Fibroblast of skin of back (primary cell): ENCODE measurements around the gene DCXR.

Source experiments
- DNase-seq: peaks from one replicate; pipeline ENCODE4 v3.0.0-alpha.2; 2013

The DCXR gene

DNA sequence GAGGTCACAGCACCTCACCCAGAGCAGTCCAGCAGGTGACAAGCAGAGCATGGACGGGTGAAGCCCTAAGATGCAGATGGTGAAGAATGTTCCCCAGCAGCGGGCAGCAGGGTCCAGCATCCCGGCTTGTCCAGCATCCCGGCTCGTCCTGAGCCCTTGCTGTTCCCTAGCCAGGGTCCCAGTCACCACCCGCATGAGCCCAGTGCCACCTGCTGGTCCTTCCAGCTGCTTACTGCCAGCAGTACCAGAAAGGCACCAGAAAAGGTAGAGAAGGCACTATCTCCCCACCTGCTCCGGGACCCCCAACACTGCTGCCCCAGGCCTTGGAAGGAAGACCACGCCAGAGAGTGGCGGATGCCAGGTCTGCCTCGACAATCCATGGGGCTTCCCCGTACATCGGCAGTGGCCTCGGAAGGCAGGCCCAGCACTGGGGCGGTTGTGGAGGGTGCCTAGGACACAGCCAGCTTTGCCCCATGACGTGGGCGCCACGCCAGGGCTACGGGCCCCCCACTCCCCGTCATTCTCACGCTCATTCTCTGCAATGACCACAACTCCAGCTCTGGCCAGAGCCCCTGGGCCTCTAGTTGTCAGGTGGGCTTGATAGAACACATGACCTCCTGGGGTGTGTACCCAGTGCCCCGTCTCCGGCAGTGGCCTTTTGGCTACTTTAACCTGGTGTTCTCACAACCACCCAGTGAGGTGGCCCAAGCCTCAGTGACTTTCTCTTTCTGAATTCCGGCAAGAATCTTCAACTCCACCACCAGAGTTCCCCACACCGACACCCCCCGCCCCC is 16.2 kb downstream of the DCXR start:
- peak; percentile 62 for DNase-seq

DNA sequence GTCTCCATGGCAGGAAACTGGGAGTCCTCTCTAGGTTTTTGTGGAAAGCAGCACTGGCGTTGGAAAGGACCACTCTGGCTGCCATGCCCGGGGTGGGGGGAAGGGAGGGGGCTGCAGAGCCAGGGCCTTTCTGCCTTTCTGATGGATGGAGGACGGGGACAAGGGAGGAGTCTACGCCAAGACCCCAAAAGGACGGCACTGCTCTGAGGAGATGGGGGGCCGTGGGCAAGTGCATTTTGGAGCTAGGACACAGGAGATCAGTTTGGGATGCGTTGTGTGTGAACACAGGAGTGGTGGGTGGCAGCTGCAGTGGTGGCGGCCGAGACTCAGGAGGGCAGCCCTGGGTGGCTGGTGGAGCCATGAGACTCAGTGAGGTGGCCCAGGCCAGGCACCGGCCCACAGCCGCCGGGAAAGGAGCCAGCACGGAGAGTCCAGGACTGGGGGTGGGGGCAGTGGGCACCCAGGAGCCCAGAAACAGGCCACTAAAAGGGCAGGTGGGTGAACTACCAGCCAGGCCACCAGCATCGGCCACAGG is 16.9 kb downstream of the DCXR start:
- no peak for DNase-seq

DNA sequence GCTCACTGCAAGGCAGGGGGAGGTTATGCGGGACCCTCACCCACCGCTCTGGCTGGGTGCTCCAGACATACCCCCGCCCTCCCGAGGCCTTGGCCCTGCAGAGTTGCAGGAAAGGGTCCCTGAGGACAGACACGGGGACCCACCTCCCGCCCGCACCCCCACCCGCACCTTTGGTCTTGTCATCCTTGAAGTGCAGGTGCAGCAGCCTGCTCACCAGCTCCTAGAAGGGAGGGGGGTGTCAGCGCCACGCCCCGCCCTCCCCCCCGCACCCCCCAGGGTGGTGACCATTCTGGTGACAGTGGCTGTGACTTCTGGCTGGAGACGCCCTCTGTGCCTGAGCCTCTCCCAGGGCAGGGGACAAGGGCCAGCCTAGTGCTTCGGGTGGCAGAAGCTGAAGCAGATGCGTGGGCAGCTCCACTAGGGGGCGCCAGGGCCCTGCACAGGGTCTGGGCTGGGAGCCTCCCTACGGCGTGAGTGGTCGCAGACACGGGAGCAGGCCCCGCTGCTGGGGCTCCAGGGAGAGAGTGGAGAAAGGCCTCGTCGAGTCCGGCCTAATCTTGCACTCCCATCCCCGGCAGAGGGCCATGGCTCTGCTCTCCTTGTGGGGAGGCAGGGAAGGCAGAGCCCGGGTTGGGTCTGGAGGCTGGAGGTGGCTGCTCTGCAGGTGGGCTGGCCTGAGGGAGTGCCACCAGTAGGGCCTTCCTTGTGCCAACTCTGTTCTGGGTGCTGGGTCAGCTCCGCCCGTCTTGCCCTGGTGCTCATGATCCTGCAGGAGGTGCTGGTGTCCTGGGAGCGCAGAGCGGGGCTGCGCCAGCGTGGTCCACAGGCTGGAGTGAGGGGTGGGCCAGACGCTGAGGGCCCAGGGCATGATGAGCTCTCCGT is 17.6 kb downstream of the DCXR start:
- DNase-seq, result peak; percentile 48

DNA sequence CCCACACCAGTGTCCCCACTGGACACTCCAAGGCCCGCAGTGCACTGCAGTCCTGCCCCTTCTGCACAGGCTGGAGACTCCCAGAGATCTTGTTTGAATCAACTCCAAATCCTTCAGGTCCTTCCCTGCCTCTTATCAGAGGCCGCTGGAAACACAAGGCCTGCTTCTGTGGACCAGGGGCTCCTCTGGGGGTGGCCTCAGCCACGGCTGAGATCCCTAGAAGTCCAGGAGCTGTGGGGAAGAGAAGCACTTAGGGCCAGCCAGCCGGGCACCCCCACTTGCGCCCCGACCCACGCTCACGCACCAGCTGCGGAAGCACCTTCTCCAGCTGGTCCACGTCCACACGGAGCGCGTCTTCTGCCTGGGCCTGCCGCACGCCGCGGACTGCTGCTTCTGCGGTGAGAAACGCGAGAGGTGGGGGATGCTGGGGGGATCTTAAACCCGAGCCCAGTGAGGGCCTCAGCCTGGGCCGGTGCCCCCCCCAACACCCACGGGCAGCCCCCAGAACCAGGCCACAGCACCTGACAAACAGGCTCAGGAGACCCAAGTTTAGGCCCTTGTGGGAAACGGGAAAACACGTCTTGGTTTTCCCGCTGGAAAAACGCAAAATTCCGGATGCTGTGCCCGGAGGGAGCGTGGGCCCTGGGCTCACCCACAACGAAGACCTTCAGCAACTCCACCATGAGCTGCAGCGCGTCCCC is 18.4 kb downstream of the DCXR start:
- no peak for DNase-seq

DNA sequence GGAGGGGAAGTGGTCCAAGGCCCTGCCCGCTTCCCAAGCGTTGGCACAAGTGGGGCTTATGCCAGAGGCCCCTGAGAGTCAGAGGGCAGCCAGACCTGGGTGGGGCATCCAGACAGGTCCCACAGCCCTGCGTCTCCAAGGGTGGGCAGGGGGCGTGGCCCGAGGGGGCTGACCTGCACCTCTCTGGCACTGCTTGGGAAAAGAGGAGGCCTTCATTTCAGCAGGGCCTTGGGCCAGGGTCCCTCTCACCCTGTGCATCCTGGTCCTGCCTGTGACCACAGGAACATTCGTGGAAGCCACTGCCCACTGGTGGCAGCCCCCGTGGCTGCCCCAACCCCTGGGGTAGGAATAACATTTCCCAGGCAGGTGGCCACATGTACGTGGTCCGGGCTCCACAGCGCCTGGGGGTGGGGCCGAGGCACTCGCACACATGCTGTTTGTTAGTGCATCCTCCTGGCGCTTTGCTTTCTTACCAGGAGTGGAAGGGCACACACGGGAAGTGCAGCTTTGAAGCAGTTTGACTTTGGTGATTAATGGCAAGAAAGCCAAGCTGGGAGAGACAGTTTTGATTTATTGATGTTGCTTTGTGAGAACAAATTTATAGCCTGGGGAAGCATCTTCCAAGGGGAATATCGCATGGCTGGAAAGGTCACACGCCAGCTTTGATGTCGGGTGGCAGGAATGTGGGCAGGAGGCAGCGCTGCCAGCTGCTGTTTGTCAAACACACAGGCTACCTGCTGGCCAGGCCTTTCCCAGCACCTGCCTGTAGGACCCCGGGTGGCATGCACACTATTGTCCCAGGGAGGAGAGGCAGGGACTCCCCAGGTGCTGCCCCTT is 19.1 kb downstream of the DCXR start:
- no peak for DNase-seq

DNA sequence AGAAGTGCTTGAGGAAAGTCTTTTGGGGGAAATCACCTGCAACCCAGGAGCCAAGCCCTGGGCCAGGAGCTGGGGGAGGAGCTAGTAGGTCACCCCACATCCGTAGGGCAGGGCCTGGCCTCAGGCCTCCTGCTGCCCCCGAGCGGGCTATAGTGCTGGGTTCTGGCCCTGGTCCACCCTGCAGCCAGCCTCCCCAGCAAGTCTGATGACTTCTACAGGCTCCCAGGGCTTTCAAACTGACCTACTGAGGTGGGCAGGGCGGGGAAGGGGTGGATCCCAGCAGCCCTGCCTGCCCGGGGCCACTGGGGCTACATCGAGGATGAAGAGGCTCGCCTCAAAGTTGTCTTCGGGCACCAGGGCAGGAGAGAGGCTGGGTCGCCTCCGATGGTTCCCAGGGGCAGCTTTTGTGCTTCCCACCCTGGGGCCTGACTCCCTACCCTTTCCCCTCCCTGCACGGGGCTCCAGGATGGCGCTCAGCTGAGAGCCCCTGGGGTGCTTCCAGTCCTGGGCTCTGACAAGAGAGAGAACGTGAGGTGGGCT is 19.8 kb downstream of the DCXR start:
- DNase-seq, result no peak

DNA sequence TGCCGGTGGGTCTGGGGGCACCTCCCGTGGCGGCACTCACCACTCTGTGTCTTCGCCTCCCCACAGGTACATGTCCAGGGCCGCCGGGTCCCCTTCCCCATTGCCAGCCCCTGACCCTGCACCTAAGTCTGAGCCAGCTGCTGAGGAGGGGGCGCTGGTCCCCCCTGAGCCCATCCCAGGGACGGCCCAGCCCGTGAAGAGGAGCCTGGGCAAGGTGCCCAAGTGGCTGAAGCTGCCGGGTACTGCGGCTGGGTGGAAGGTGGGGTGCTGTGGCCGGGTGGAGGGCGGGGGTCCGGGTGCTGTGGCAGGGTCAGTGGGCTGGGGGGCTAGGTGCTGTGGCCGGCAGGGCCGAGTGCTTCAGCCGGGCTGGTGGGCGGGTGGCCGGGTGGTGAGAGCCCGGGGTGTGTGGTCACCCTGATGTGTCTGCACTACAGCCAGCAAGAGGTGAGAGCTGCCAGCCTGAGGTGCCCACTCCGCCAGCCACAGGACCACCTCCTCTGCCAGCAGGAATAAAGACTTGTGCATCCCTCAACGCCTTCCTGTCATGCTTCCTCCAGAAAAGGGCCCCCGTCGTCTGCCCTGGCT is 20.5 kb downstream of the DCXR start:
- DNase-seq, result no peak

DNA sequence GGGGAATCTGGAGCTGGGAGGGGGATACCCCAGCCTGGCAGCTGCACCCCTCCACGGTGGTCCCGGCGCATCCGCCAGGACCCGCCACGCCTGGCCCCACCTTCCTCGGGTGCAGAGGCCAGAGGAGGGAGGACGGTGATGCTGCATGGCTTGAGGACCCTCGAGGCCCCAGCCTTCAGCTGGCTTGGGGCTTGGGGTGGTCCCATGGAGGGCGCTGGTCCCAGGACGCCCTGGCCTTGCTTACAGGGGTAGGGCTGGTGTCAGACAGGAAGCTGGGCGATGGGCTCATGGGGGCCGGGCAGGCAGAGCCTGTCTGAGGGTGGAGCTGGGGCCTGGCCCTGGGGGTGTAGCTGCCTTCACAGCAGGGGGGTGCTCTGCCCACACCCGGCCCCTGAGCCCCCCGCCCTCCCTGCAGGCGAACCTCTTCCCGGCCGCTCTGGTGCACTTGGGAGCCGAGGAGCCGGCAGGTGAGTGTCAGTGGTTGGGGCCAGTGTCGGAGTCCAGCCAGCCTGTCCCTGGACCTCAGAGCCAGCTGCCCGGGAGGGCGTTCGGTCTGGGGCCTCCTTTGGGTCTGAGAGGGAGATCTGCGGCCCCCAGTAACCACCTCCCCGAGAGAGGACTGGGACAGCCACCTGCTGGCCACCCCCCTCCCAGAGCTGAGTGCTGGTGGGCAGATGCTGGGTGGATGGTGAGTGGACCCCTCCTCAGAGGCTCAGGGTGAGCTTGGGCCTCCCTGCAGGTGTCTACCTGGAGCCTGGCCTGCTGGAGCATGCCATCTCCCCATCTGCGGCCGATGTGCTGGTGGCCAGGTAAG is 21.2 kb downstream of the DCXR start:
- DNase-seq, result no peak

DNA sequence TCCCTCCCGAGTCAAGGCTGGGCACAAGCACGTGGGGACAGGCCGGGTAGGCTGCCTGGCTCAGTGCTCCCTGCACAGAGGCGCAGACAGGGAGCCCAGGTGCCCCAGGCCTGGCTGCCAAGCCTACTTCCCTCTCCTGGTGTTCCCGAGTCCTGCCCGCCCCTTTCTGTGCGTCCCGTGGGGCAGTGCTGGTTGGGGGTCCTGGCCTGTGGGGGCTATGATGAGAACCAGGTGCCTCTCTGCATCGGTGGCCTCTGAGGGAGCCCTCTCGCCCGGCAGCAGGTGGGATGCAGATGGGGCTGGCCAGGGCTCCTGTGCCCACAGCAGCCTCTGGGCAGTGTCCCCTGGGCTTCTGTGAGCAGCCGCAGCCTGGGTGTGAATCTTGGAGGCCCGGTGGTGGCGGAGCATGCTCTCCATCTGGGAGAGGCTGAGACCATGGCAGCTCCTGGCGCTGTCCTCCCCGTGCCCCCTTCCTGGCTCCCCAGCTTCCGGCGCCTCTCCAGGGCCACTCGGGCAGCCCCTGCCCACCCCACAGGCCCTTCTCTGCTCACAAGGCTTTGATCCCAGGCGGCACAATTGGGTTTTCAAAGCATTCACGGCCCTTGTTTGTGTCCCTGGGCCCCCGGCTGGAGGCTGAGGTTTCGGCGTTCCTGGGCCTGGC is 22.1 kb downstream of the DCXR start:
- DNase-seq, result no peak

DNA sequence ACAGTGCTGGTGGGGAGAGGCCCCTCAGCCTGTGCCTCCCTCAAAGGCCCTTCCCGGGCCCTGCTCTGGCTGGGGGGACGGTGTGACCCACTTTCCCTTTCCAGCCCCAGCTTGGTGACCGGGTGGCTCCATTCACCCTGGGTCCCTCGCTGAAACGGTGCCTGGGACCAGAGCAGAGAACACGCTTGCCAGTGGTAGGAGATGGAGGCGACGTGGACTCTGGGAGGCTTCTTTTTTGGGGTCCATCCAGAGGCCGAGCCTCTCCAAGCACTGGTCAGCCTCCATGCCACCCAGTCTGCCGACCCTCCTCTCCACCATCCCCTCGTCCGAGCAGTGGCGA is 22.6 kb downstream of the DCXR start:
- no peak for DNase-seq

DNA sequence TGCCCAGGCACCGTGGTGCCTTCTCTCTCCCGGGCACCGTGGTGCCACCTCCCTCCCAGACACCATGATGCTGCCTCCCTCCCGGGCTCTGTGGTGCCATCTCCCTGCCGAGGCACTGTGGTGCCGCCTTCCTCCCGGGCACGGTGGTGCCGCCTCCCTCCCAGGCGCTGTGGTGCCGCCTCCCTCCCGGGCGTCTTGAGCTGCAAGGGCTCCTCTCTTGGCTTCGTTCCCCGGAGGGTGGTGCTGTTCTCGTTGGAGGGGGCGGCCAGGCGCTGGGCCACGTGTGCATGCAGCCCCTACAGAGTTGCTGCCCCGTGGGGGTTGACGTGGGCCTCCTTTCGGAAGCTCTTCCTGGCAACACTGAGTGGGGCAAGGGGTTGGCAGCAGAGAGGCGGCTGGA is 23.1 kb downstream of the DCXR start:
- no peak for DNase-seq

DNA sequence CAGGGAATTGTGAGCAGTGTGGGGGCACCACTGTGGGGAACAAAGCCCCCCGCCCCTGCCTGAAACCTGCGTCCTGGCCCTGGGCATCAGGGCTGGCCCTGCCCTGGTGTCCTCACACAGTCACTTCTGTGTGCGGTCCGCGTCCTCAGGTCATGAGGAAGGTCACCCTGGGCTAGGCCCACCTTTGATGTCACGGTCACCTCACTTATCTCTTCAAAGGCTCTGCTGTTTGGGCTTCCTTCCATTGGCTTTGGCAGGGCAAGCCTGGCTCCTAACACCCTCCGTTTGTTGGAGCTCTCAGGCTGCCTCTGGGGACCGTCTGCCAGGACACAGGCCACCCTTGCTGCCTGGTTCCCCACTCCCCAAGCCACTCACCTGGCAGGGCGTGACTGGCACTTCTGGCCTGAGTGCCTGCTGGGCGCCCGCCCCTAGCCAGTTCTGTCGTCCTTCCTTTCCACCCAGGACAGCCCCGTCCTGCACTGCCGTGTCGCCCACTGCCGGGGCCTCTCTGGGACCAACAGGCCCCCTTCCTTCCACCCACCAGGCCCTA is 23.6 kb downstream of the DCXR start:
- DNase-seq, result no peak

DNA sequence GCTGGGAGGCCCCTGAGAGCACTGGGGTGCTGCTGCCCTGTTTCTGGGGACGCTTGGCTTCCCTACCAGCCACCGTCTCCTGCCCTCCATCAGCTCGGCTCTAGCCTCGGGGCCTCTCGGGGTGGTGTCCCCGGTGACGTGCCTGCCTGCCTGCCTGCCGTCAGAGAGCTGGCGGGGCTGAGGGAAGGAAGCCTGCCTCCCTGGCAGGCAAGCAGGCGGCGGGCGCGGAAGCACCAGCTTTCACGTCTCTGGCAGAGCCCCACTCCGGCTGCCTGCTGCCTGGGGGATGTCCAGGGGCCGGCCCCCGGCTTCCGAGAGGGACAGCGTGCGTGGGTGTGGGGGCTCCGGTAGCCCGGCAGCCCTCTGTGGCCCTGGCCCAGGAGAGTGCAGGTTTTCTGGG is 24.2 kb downstream of the DCXR start:
- DNase-seq, result no peak

DNA sequence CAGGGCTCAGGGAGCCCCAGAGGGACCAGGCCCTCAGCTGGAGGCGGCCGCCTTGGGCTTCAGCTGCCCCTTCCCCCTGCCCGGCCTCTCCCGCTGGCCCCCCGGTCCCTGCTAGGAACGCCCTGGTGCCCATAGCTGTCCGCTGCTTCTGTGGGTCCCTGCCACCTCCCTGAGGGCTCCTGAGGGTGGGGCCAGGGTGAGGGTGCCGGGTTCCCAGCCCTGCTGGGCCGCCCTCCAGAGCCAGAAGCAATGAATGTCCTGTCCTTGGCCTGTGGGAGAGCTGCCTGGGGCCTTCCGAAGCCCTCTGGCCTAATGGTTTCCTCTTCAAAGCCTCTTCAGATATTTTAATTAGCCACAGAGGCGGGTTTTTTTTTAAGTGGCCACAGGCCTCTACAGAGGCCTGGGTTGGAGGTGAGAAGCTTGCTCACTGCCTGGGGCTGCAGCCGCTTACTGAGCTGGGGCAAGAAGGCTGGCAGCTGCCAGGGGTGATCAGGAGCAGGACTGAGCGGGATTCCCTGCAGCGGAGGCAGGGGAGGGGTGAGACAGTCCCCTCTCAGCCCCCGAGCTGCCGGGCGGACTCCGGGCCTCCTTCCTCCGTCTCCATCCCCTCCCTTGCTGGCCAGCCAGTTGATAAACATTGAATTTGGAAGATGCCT is 24.7 kb downstream of the DCXR start:
- no peak for DNase-seq

DNA sequence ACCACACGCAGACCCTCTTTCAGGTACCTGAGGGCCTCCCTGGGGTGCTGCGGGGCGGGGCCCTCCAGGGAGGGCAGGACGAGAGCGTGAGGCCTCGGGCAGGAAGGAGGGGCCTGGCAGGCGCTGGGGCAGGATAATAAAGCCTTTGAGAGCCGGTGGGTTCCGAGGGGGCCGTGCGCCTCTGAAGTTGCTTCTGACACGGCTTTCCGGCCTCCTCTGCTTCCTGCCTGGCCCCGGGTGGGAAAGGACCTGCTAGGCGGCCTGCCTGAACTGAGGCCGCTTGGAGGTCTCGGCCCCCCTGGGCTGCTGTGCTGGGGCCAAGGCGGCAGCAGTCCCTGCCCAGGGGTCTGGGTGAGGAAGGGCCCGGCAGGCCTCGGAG is 25.2 kb downstream of the DCXR start:
- no peak for DNase-seq

DNA sequence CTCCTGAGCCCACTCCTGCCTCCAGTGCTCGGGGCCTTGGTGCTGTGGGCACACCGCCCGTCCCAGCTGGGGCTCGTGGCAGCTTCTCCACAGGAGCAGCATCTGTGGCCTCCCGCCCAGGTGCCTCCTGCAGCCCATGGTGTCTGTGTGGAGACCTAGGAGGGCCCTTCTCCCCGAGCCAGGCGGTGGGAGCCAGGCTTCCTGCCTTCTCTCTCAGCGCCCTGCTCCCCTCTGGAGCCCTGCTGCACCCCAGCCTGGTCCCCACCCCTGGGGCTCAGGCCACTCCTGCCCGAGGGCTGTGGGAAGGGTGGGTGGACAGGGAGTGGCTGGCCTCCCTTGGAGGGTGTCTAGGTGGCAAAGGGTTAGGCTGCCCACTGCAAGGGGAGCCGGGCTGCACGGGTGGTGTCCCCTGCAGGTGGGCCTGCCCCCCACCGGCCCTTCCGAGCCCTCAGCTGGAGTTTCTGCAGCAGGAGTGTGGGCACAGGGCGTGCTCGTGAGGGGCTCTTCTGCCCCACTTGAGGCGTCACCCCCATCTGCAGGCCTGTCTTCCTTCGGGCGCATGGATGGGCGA is 25.8 kb downstream of the DCXR start:
- DNase-seq, result no peak

DNA sequence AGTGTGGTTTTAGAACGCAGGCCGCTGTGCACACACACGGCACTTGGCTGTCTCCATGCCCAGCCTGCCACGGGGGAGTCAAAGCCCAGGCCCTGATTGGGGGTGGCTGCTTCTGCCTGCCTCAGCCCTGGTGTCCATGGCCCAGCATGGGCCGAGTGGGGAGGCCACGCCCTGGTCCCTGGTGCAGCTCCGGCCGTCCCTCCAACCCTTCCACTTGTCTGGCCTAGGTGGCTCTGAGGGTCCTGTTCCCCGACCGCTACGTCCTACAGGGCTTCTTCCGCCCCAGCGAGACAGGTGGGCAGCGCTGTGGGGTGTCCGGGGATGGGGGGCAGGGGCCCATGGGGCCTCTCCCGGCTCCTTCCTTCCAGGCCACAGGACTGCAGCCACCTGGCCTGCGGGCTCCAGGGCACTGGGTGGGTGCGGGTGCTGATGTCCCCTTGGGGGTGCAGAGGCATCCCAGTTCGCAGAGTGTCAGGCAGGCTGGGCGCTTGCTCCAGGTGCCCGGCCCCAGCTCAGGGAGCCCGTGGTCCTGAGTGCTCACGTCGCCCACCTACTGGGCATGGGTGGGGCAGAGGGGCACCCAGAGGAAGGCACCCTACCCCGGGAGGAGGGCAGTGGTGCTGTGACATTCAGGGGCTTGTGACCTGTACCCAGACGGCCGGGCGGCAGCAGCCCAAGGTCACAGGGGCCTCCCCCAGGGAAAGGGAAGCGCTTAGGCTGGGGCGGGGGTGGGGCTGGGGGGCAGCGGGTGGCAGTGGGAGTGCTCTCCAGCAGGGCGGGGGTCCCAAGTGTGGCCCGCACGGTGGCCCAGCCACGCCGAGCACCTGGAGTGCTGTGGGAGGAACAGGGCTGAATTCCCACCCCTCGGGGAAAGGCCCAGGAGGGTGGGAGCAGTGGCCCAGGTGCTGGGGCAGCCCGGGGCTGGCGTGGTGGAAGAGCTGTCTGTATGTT is 26.6 kb downstream of the DCXR start:
- no peak for DNase-seq

DNA sequence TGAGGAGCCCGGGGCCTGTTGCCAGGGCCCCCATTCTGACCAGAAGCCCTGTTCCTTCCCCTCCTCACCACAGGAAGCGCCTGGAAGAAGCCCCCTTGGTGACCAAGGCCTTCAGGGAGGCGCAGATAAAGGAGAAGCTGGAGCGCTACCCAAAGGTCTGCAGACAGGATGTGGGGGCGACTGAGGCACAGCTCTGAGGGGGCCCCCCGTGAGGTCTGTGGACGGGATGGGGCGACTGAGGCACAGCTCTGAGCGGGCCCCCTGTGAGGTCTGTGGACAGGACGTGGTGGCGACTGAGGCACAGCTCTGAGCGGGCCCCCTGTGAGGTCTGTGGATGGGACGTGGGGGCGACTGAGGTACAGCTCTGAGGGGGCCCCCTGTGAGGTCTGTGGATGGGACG is 28.1 kb downstream of the DCXR start:
- no peak for DNase-seq
